ENCODE measurements around the gene BPHL.

DNA sequence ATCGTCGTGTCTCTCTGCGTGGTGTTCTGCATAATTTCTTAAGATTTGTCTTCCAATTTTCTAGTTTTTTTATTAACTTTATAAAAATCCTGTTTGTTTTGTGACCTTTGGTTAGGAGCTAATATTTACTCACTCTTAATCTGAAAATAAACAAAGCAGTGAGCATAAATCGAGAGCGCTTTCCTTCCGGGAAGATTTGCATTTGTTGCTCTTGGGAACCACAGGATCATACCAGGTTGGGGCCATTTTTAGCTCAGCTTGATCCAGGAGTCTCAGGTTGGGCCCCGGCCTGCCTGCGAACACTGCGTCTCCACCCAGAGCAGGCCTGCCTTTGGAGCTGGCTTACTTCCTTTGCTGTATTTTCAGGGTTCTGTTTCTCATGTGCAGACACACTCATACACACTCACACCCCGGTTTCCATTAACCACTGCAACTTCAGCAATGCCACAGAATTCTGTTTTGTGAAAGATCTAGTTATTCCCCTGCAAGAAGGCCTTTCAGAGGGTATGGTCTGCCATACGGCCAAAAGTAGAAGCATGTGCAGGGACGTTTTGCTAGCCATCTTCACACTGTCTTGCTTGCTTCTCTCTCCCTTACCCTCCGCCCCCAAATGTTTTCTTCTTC is 17.3 kb downstream of the BPHL start:
- TF ChIP-seq EZH2phosphoT487 (IDR thresholded peaks at IDR 0.05; ENCODE audit: unreplicated experiment) (no peak), EZH2 (IDR thresholded peaks at IDR 0.05; ENCODE audit: low read depth, unreplicated experiment) (no peak)
- TF ChIP-seq, protein P1, sequence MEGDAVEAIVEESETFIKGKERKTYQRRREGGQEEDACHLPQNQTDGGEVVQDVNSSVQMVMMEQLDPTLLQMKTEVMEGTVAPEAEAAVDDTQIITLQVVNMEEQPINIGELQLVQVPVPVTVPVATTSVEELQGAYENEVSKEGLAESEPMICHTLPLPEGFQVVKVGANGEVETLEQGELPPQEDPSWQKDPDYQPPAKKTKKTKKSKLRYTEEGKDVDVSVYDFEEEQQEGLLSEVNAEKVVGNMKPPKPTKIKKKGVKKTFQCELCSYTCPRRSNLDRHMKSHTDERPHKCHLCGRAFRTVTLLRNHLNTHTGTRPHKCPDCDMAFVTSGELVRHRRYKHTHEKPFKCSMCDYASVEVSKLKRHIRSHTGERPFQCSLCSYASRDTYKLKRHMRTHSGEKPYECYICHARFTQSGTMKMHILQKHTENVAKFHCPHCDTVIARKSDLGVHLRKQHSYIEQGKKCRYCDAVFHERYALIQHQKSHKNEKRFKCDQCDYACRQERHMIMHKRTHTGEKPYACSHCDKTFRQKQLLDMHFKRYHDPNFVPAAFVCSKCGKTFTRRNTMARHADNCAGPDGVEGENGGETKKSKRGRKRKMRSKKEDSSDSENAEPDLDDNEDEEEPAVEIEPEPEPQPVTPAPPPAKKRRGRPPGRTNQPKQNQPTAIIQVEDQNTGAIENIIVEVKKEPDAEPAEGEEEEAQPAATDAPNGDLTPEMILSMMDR (conservative IDR thresholded peaks at IDR 0.05; ENCODE audit: low read depth in 2 of 2), result no peak
- TF ChIP-seq, protein P2, sequence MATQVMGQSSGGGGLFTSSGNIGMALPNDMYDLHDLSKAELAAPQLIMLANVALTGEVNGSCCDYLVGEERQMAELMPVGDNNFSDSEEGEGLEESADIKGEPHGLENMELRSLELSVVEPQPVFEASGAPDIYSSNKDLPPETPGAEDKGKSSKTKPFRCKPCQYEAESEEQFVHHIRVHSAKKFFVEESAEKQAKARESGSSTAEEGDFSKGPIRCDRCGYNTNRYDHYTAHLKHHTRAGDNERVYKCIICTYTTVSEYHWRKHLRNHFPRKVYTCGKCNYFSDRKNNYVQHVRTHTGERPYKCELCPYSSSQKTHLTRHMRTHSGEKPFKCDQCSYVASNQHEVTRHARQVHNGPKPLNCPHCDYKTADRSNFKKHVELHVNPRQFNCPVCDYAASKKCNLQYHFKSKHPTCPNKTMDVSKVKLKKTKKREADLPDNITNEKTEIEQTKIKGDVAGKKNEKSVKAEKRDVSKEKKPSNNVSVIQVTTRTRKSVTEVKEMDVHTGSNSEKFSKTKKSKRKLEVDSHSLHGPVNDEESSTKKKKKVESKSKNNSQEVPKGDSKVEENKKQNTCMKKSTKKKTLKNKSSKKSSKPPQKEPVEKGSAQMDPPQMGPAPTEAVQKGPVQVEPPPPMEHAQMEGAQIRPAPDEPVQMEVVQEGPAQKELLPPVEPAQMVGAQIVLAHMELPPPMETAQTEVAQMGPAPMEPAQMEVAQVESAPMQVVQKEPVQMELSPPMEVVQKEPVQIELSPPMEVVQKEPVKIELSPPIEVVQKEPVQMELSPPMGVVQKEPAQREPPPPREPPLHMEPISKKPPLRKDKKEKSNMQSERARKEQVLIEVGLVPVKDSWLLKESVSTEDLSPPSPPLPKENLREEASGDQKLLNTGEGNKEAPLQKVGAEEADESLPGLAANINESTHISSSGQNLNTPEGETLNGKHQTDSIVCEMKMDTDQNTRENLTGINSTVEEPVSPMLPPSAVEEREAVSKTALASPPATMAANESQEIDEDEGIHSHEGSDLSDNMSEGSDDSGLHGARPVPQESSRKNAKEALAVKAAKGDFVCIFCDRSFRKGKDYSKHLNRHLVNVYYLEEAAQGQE (IDR thresholded peaks at IDR 0.05; ENCODE audit: unreplicated experiment), result no peak
